HCT116 (cell line): ENCODE measurements around the gene SEMA6A. TPM values are rescaled to one million over a fixed set of nuclear protein-coding genes. Genes with fewer than 3 reads are reported as not detected.

Experiments
- ATAC-seq: fragments of 200-7000 bp; cut with Tn5 transposase; 2 replicates; pipeline ENCODE4 v1.9.1; 2020; ENCODE audit warnings: mild to moderate bottlenecking, moderate library complexity
- BruUV-seq: library from RNA; stranded (reverse); fragments of 400-500 nt; replicated peaks from 2 replicates; lab custom pipeline; 2021; lab: Mats Ljungman, UMichigan
- CTCF ChIA-PET: fragments of 300-600 bp; sonication (Branson Sonifier 250); formaldehyde crosslinking; loops from one replicate; lab custom pipeline; 2021; ENCODE audit warnings: antibody characterized with exemption; lab: Charles Lee
- POLR2A ChIA-PET: fragments of 300-600, 350-600 bp; sonication (Branson Sonifier 250); formaldehyde crosslinking; loops from one replicate; lab custom pipeline; 2021; ENCODE audit warnings: antibody characterized with exemption; lab: Charles Lee
- RAD21 ChIA-PET, 2 experiments: fragments of 300-600 bp; sonication (Branson Sonifier 250); formaldehyde crosslinking; loops; one replicate each; lab custom pipeline; 2023; ENCODE audit warnings: low total read pairs in 2 of 2; ENCODE audit not compliant: uncharacterized antibody in 2 of 2, unreplicated experiment in 2 of 2, low non-redundant PET in 1 of 2; lab: Charles Lee
- DNase-seq: peaks from one replicate; pipeline ENCODE4 v3.0.0-alpha.2; 2010; ENCODE audit warnings: low read depth, low spot score
- H2AFZ ChIP-seq: fragments of 200-600 bp; shearing (Covaris generic), sonication (generic); 2 replicates; pipeline ENCODE4 v1.6.1; 2017; ENCODE audit warnings: low read depth, mixed run types, mixed read lengths, antibody characterized with exemption, low read length; ENCODE audit not compliant: poor library complexity, severe bottlenecking
- H3K27ac ChIP-seq: 2 replicates; pipeline ENCODE4 v1.5.1; 2012; ENCODE audit warnings: low read depth, low read length
- H3K27me3 ChIP-seq: fragments of 200-600 bp; sonication (generic); 2 replicates; pipeline ENCODE4 v1.6.1; 2016; ENCODE audit warnings: mixed run types, low read length, mixed read lengths; ENCODE audit not compliant: insufficient read depth
- H3K36me3 ChIP-seq, 2 experiments: fragments of 200-500 bp in 1 of 2; fragments of 200-600 bp in 1 of 2; sonication (Bioruptor generic) in 1 of 2; sonication (generic) in 1 of 2; 2 replicates each; pipeline versions ENCODE4 v1.5.1 to v1.6.1; 2014 to 2016; ENCODE audit warnings: low read length in 2 of 2, inconsistent platforms in 1 of 2, mixed read lengths in 1 of 2, mixed run types in 1 of 2; ENCODE audit not compliant: insufficient read depth in 2 of 2, control insufficient read depth in 1 of 2
- H3K4me1 ChIP-seq, 2 experiments: fragments of 200-600 bp in 1 of 2; sonication (generic) in 1 of 2; 2 replicates each; pipeline versions ENCODE4 v1.5.1 to v1.6.1; 2012 to 2017; ENCODE audit warnings: low read length in 2 of 2, inconsistent platforms in 1 of 2, mild to moderate bottlenecking in 1 of 2, mixed read lengths in 1 of 2, mixed run types in 1 of 2, moderate library complexity in 1 of 2; ENCODE audit not compliant: insufficient read depth in 2 of 2, control insufficient read depth in 1 of 2
- H3K4me2 ChIP-seq: fragments of 200-600 bp; sonication (generic); 2 replicates; pipeline ENCODE4 v1.6.1; 2017; ENCODE audit warnings: mixed run types, low read length, mixed read lengths
- H3K4me3 ChIP-seq, 2 experiments: fragments of 200-600 bp in 1 of 2; sonication (generic) in 1 of 2; replicated peaks in 1 of 2; 2 replicates each; pipeline ENCODE4 v1.5.1; 2011 to 2016; ENCODE audit warnings: low read length in 2 of 2, control low read depth in 1 of 2, low read depth in 1 of 2, mild to moderate bottlenecking in 1 of 2, mixed read lengths in 1 of 2, mixed run types in 1 of 2
- H3K79me2 ChIP-seq: fragments of 200-600 bp; sonication (generic); 2 replicates; pipeline ENCODE4 v1.6.1; 2017; ENCODE audit warnings: mild to moderate bottlenecking, mixed run types, low read length, moderate library complexity, mixed read lengths; ENCODE audit not compliant: insufficient read depth
- H3K9ac ChIP-seq: fragments of 200-600 bp; sonication (generic); 2 replicates; pipeline ENCODE4 v1.6.1; 2016; ENCODE audit warnings: low read length, mixed read lengths
- H3K9me2 ChIP-seq: fragments of 200-600 bp; sonication (generic), shearing (Covaris generic); 2 replicates; pipeline ENCODE4 v1.6.1; 2017; ENCODE audit warnings: mixed run types, mild to moderate bottlenecking, moderate library complexity; ENCODE audit not compliant: insufficient read depth
- H3K9me3 ChIP-seq, 2 experiments: fragments of 200-500 bp in 1 of 2; fragments of 200-600 bp in 1 of 2; sonication (Bioruptor generic) in 1 of 2; sonication (generic) in 1 of 2; 2 replicates each; pipeline ENCODE4 v1.6.1; 2014 to 2017; ENCODE audit warnings: low read length in 2 of 2, mixed read lengths in 2 of 2, inconsistent platforms in 1 of 2, low read depth in 1 of 2, mild to moderate bottlenecking in 1 of 2, mixed run types in 1 of 2, moderate library complexity in 1 of 2; ENCODE audit not compliant: control insufficient read depth in 1 of 2, insufficient read depth in 1 of 2
- H4K20me1 ChIP-seq: fragments of 200-600 bp; sonication (generic), shearing (Covaris generic); 2 replicates; pipeline ENCODE4 v1.6.1; 2017; ENCODE audit warnings: mixed run types, mild to moderate bottlenecking, moderate library complexity; ENCODE audit not compliant: insufficient read depth
- EGR1 ChIP-seq: IDR thresholded peaks from 2 replicates; pipeline ENCODE4 v1.6.1; 2012; ENCODE audit warnings: low read depth
- EZH2phosphoT487 ChIP-seq: fragments of 200-600 bp; IDR thresholded peaks from 2 replicates; pipeline ENCODE4 v1.6.1; 2018; ENCODE audit warnings: antibody characterized with exemption, borderline replicate concordance
- FOSL1 ChIP-seq: IDR thresholded peaks from 2 replicates; pipeline ENCODE4 v1.6.1; 2012; ENCODE audit warnings: low read depth
- JUND ChIP-seq: IDR thresholded peaks from 2 replicates; pipeline ENCODE4 v1.6.1; 2012
- POLR2AphosphoS5 ChIP-seq: IDR thresholded peaks from 2 replicates; pipeline ENCODE4 v1.6.1; 2011; ENCODE audit warnings: mild to moderate bottlenecking, low read depth, low read length, moderate library complexity
- SP1 ChIP-seq: IDR thresholded peaks from 2 replicates; pipeline ENCODE4 v1.6.1; 2012; ENCODE audit warnings: low read depth
- YY1 ChIP-seq: IDR thresholded peaks from 2 replicates; pipeline ENCODE4 v1.6.1; 2011; ENCODE audit warnings: low read length, low read depth, moderate library complexity, mild to moderate bottlenecking; ENCODE audit not compliant: insufficient replicate concordance; ENCODE audit errors: extremely low read depth
- intact Hi-C: fragments of 100-400 bp; cut with micrococcal nuclease; formaldehyde crosslinking; loops from 2 replicates; pipeline ENCODE4 v1.10.0; 2022
- total RNA-seq: library from RNA; stranded (reverse); gene quantifications from one replicate; pipeline ENCODE4 v1.2.1, GENCODE V29; 2021; ENCODE audit not compliant: unreplicated experiment
- TF ChIP-seq, protein P1 (sequence below), 3 experiments: fragments of 200-600 bp in 1 of 3; sonication (generic) in 1 of 3; IDR thresholded peaks in 2 of 3; conservative IDR thresholded peaks in 1 of 3; 2 replicates each; pipeline ENCODE4 v1.5.1; 2012 to 2017; ENCODE audit warnings: low read depth in 2 of 3, low read length in 2 of 3, antibody characterized with exemption in 1 of 3, borderline replicate concordance in 1 of 3, control low read depth in 1 of 3, mild to moderate bottlenecking in 1 of 3, mixed read lengths in 1 of 3, mixed run types in 1 of 3, moderate library complexity in 1 of 3; ENCODE audit not compliant: insufficient read depth in 1 of 3
- TF ChIP-seq, protein P2 (sequence below): IDR thresholded peaks from 2 replicates; pipeline ENCODE4 v1.6.1; 2012
- TF ChIP-seq, protein P3 (sequence below): IDR thresholded peaks from 2 replicates; pipeline ENCODE4 v1.6.1; 2012; ENCODE audit warnings: low read depth

The SEMA6A gene
- total RNA-seq, 1 experiment from 2014 or later, result 6.7 TPM

DNA sequence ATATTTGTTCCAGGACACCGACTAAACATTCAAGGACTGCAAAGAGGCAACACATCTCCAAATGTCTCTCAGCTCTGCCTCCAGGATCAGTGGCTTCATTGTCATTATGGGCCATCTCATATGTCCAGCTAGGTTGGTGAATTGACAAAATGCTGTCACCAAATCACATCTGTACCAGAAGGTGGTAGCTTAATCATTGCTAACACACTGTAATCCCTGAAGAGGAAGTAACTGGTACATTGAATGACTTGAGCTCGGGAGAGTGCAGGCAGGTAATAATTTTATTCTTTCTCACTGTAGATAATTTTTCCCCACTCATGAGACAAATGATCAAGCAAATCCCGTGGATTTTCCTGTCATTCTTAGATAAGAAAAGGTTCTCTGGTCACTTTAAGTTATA is 169.8 kb downstream of the SEMA6A start:
- RAD21 ChIA-PET, result no interaction called here
- BruUV-seq, result no TSS peak

DNA sequence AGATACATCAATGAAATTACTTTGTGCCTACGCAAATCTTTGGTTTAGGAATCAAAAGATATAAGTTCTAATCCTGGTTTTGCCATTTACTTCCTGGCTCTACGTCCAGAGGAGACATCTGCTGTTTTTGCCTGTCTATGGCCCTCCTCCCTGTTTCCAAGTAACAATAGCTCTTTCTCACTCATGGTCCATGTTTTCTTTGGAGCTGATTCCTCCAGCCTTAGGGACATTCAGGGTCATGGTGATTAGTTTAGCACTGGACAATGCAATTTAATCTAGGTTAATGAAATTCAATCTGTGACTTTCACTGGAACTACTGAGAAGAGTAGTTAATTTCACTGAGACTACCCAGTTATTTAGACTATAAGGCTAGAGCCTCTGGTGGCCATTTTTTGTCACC is 170.6 kb downstream of the SEMA6A start:
- TF ChIP-seq EZH2phosphoT487, result no peak
- TF ChIP-seq, protein P1, sequence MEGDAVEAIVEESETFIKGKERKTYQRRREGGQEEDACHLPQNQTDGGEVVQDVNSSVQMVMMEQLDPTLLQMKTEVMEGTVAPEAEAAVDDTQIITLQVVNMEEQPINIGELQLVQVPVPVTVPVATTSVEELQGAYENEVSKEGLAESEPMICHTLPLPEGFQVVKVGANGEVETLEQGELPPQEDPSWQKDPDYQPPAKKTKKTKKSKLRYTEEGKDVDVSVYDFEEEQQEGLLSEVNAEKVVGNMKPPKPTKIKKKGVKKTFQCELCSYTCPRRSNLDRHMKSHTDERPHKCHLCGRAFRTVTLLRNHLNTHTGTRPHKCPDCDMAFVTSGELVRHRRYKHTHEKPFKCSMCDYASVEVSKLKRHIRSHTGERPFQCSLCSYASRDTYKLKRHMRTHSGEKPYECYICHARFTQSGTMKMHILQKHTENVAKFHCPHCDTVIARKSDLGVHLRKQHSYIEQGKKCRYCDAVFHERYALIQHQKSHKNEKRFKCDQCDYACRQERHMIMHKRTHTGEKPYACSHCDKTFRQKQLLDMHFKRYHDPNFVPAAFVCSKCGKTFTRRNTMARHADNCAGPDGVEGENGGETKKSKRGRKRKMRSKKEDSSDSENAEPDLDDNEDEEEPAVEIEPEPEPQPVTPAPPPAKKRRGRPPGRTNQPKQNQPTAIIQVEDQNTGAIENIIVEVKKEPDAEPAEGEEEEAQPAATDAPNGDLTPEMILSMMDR (IDR thresholded peaks at IDR 0.05 in 2 of 3, conservative IDR thresholded peaks at IDR 0.05 in 1 of 3; ENCODE audit: borderline replicate concordance in 1 of 3, insufficient read depth in 1 of 3, low read depth in 2 of 3, low read length in 2 of 3), result peak in 1 of 3 experiments; percentile 13; a peak in 1 of 6 replicates
- no peak for TF ChIP-seq FOSL1
- no peak for TF ChIP-seq JUND
- no peak for TF ChIP-seq EGR1
- TF ChIP-seq, protein P2, sequence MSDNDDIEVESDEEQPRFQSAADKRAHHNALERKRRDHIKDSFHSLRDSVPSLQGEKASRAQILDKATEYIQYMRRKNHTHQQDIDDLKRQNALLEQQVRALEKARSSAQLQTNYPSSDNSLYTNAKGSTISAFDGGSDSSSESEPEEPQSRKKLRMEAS, result no peak
- TF ChIP-seq POLR2AphosphoS5, result no peak
- TF ChIP-seq, protein P3, sequence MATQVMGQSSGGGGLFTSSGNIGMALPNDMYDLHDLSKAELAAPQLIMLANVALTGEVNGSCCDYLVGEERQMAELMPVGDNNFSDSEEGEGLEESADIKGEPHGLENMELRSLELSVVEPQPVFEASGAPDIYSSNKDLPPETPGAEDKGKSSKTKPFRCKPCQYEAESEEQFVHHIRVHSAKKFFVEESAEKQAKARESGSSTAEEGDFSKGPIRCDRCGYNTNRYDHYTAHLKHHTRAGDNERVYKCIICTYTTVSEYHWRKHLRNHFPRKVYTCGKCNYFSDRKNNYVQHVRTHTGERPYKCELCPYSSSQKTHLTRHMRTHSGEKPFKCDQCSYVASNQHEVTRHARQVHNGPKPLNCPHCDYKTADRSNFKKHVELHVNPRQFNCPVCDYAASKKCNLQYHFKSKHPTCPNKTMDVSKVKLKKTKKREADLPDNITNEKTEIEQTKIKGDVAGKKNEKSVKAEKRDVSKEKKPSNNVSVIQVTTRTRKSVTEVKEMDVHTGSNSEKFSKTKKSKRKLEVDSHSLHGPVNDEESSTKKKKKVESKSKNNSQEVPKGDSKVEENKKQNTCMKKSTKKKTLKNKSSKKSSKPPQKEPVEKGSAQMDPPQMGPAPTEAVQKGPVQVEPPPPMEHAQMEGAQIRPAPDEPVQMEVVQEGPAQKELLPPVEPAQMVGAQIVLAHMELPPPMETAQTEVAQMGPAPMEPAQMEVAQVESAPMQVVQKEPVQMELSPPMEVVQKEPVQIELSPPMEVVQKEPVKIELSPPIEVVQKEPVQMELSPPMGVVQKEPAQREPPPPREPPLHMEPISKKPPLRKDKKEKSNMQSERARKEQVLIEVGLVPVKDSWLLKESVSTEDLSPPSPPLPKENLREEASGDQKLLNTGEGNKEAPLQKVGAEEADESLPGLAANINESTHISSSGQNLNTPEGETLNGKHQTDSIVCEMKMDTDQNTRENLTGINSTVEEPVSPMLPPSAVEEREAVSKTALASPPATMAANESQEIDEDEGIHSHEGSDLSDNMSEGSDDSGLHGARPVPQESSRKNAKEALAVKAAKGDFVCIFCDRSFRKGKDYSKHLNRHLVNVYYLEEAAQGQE, result no peak
- H3K79me2 ChIP-seq, result no peaks in the 10 kb centered on the region
- no peaks in the 10 kb centered on the region for H4K20me1 ChIP-seq
- H3K4me1 ChIP-seq, result no peaks in the 10 kb centered on the region
- H2AFZ ChIP-seq, result no peak overlapping the region
- ATAC-seq (no peak), DNase-seq (no peak)
- H3K4me3 ChIP-seq, result no peak overlapping the region
- H3K9me2 ChIP-seq, result no peaks in the 10 kb centered on the region
- ChIA-PET POLR2A (no interaction called here), RAD21 (no interaction called here), CTCF (no interaction called here)
- no peak overlapping the region for H3K27ac ChIP-seq
- no TSS peak for BruUV-seq
- H3K36me3 ChIP-seq, result no peaks in the 10 kb centered on the region
- H3K27me3 ChIP-seq, result no peaks in the 10 kb centered on the region
- no peak overlapping the region for H3K9ac ChIP-seq
- no peak overlapping the region for H3K4me2 ChIP-seq
- no peaks in the 10 kb centered on the region for H3K9me3 ChIP-seq
- intact Hi-C loops, result no loop called here

More for the DNA sequence above, 169.8 kb downstream of the SEMA6A start:
- Histone ChIP-seq H3K4me1 (no peaks in the 10 kb centered on the region), H3K9ac (no peak overlapping the region), H3K27ac (no peak overlapping the region), H3K9me2 (no peaks in the 10 kb centered on the region), H3K27me3 (no peaks in the 10 kb centered on the region), H3K4me3 (no peak overlapping the region), H2AFZ (no peak overlapping the region), H4K20me1 (no peaks in the 10 kb centered on the region), H3K4me2 (no peak overlapping the region), H3K79me2 (no peaks in the 10 kb centered on the region), H3K9me3 (no peaks in the 10 kb centered on the region), H3K36me3 (no peaks in the 10 kb centered on the region)
- CTCF ChIA-PET, result no interaction called here
- no peak for ATAC-seq
- POLR2A ChIA-PET, result no interaction called here
- intact Hi-C loops, result no loop called here
- TF ChIP-seq EZH2phosphoT487, result no peak
- no peak for TF ChIP-seq SP1
- TF ChIP-seq FOSL1, result no peak
- no peak for TF ChIP-seq JUND
- no peak for TF ChIP-seq YY1
- no peak for DNase-seq
